Choroid plexus epithelial cell (primary cell): Measurements from ENCODE around the gene DISP3.

Experiments used
- DNase-seq: peaks from one replicate; pipeline ENCODE4 v3.0.0-alpha.2; 2010; ENCODE audit warnings: low read depth
- H3K4me3 ChIP-seq: 2 replicates; pipeline ENCODE4 v1.5.1; 2011; ENCODE audit warnings: low read depth, mild to moderate bottlenecking, control low read depth, low read length, moderate library complexity
- TF ChIP-seq, protein P1 (sequence below): conservative IDR thresholded peaks from 2 replicates; pipeline ENCODE4 v1.5.1; 2011; ENCODE audit warnings: low read depth, mild to moderate bottlenecking, control low read depth, inconsistent platforms, low read length, moderate library complexity

The DISP3 gene

DNA sequence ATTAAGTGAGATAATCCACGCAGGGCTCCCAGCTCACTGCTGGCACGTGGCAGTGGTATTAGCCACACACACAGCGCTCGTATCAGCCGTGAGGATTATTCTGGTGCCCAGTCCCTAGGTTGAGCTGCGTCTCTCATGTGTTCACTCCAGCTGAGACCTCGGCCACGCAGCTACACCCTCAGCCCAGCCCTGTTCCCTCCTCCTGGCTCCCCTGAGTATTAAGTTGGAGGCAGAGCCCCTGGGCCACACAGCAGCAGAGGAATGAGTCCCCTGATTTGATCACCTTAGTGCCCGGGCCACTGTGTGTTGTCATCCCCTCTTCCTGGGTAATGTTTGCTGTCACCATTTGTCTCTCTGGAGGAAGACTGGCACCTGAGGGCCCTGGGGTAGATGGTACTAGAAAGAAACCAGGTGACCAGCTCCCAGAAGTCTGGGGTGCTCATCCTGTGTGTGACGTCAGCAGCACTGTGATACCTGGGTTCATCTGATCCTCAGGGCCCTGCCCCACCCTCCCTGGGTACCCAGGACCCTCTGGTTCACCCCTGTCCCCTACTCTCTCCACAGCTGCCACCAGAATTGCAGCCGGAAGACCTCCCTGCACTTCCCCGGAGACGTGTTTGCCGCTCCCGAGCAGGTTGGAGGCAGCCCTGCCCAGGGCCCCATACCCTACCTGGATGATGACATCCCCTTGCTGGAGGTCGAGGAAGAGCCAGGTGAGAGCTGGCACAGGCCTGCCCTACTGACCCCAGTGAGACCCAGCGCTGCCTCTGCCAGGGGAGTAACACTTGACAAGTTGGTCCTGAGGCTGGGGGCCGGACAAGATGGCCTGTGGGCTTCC lies 40.1 kb downstream of the DISP3 start:
- no peak overlapping the region for H3K4me3 ChIP-seq
- TF ChIP-seq, protein P1, sequence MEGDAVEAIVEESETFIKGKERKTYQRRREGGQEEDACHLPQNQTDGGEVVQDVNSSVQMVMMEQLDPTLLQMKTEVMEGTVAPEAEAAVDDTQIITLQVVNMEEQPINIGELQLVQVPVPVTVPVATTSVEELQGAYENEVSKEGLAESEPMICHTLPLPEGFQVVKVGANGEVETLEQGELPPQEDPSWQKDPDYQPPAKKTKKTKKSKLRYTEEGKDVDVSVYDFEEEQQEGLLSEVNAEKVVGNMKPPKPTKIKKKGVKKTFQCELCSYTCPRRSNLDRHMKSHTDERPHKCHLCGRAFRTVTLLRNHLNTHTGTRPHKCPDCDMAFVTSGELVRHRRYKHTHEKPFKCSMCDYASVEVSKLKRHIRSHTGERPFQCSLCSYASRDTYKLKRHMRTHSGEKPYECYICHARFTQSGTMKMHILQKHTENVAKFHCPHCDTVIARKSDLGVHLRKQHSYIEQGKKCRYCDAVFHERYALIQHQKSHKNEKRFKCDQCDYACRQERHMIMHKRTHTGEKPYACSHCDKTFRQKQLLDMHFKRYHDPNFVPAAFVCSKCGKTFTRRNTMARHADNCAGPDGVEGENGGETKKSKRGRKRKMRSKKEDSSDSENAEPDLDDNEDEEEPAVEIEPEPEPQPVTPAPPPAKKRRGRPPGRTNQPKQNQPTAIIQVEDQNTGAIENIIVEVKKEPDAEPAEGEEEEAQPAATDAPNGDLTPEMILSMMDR, result no peak
- no peak for DNase-seq

DNA sequence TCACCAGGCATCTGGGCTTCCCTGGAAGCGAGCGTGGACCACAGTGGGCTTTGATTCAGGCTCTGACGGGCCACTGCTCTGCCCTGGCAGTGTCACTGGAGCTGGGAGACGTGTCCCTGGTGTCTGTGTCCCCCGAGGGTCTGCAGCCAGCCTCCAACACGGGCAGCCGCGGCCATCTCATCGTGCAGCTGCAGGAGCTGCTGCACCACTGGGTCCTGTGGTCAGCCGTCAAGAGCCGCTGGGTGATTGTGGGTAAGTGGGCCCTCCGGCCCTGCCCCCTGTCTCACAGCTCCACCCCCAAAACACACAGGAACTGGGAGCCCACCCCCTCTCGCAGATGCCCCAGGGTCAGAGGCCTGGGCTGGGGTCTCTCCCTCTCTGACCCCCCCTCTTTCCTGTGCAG lies 40.7 kb downstream of the DISP3 start:
- TF ChIP-seq, protein P1, result no peak
- no peak overlapping the region for H3K4me3 ChIP-seq
- DNase-seq, result no peak

DNA sequence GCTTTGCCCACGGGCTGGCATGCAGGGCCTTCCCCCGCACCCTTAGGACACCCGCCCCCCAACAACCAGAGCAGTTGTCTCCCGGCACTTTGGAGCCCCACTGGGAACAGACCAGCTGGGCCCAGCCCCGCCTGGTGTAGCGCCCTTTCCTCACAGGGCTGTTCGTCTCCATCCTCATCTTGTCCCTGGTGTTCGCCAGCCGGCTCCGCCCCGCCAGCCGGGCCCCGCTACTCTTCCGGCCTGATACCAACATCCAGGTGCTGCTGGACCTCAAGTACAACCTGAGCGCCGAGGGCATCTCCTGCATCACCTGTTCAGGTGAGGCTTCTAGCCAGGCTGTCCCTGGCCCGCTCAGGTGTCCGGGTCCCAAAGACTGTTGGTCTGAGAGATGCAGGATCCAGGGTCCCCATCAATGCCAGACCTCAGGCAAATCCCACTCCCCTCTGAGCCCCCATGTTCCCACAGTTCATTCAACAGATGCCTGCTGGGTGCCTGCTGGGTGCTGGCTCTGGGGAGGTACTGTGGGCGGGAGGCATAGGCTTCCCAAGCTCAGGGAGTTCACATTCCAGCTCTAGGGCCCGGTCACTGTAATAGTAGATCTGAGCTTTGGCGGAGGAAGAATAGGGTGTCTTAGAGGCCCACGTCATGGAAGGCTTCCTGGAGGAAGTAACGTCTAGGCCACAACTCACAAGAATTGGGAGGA lies 41.7 kb downstream of the DISP3 start:
- TF ChIP-seq, protein P1, result no peak
- no peak for DNase-seq
- H3K4me3 ChIP-seq, result no peak overlapping the region

DNA sequence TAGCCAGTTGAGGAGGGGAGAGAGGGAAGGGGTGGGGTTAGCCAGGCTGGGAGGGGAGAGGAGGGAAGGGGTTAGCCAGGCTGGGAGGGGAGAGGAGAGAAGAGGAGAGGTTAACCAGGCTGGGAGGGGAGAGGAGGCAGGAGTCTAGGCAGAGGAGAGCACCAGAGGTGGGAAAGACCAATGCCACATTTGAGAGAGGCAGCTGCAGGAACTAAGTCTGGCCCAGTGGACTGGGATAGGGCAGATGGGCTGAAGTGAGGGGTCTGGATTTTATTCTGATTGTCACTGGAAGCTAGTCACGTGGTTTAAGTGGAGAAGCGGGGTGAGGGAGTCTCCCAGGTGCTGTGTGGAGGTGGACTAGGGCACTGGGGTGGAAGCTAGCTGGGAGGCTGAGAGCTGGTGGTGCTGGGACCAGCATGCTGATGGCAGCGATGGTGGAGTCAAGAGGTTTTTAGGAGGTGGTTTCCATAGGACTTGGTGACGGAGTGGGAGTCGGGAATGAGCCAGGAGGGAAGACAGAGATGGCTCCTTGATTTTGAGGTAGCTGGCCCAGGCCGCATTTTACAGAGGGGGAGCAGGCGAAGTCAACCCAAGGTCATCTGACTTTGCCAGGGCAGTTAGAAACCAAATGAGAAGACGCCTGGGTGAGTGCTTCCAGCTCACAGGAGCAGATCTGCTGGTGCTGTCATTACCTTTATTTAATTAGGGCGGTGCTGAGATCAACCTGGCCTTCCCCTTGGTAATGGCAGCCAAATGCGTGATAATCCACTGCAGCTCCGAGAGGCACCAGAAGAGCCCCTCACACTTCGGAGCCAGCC lies 42.8 kb downstream of the DISP3 start:
- no peak for DNase-seq
- H3K4me3 ChIP-seq, result no peak overlapping the region
- TF ChIP-seq, protein P1, result no peak

DNA sequence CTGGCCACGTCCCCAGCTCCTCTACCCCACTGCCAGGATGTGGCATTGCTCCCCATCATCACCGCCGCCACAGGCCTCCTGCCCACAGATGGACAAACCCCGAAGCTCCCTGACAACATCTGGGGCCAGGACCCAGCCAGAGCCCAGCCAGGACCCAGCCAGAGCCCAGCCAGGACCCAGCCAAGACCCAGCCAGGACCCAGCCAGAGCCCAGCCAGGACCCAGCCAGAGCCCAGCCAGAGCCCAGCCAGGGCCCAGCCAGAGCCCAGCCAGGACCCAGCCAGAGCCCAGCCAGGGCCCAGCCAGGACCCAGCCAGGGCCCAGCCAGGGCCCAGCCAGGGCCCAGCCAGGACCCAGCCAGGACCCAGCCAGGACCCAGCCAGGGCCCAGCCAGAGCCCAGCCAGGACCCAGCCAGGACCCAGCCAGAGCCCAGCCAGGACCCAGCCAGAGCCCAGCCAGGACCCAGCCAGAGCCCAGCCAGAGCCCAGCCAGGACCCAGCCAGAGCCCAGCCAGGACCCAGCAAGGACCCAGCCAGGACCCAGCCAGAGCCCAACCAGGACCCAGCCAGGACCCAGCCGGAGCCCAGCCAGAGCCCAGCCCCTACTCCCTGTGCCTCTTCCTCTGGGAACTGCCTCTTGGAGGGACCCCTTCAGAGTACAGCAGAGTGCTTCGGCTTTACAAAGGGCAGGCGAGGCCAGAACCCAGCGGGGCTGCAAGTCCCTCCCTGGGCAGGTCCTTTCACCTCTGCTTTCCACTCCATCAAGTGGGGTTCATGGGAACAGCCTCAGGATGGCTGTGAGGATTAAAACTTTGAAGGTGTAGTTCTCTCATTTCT lies 43.7 kb downstream of the DISP3 start:
- DNase-seq, result no peak
- H3K4me3 ChIP-seq, result no peak overlapping the region
- TF ChIP-seq, protein P1, result no peak

DNA sequence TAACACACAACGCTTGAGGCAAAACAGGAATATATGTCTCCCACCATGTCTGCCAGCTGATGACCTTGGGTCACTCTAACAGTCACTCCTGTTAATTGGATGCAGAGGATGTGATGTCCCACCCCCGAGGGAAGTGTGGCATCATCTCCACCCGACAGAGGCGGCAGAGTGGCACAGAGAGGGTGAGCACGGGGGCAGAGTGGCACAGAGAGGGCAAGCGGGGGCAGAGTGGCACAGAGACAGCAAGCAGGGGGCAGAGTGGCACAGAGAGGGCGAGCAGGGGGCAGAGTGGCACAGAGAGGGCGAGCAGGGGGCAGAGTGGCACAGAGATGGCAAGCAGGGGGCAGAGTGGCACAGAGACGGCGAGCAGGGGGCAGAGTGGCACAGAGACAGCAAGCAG lies 44.3 kb downstream of the DISP3 start:
- H3K4me3 ChIP-seq, result no peak overlapping the region
- TF ChIP-seq, protein P1, result no peak
- no peak for DNase-seq
